PC-3 (cell line): ENCODE data around the gene CMBL. TPM values are rescaled to one million over a fixed set of nuclear protein-coding genes. Genes with fewer than 3 reads are reported as not detected.

Source experiments
- ATAC-seq: fragments of 200-7000 bp; cut with Tn5 transposase; 2 replicates; pipeline ENCODE4 v1.9.1; 2020; ENCODE audit warnings: mild to moderate bottlenecking, moderate library complexity
- BruUV-seq: library from RNA; stranded (reverse); fragments of 400-500 nt; replicated peaks from 2 replicates; lab custom pipeline; 2021; lab: Mats Ljungman, UMichigan
- CTCF ChIA-PET: fragments of 300-600 bp; sonication (Branson Sonifier 250); formaldehyde crosslinking; loops from one replicate; lab custom pipeline; 2022; ENCODE audit warnings: antibody characterized with exemption; lab: Charles Lee
- POLR2A ChIA-PET: fragments of 300-600 bp; sonication (Branson Sonifier 250); formaldehyde crosslinking; loops from one replicate; lab custom pipeline; 2022; ENCODE audit warnings: antibody characterized with exemption; ENCODE audit not compliant: unreplicated experiment; lab: Charles Lee
- DNase-seq: peaks from one replicate; pipeline ENCODE4 v3.0.0-alpha.2; 2015
- H2AFZ ChIP-seq: fragments of 300-600 bp; sonication (generic); 2 replicates; pipeline ENCODE4 v1.6.0; 2016; ENCODE audit warnings: antibody characterized with exemption, low read length
- H3F3A ChIP-seq: fragments of 300-600 bp; sonication (generic); one replicate; pipeline ENCODE4 v1.6.0; 2017; ENCODE audit warnings: antibody characterized with exemption, low read length, control low read depth, mild to moderate bottlenecking; ENCODE audit not compliant: unreplicated experiment
- H3K27ac ChIP-seq: fragments of 300-600 bp; sonication (generic); 2 replicates; pipeline ENCODE4 v1.5.1; 2016; ENCODE audit warnings: mild to moderate bottlenecking, low read length
- H3K27me3 ChIP-seq: fragments of 300-600 bp; sonication (generic); 2 replicates; pipeline ENCODE4 v1.6.1; 2016; ENCODE audit warnings: low read length, mixed read lengths
- H3K36me3 ChIP-seq: fragments of 300-600 bp; sonication (generic); 2 replicates; pipeline ENCODE4 v1.6.1; 2016; ENCODE audit warnings: low read depth, mixed run types, low read length, mixed read lengths
- H3K4me1 ChIP-seq: fragments of 300-600 bp; sonication (generic); 2 replicates; pipeline ENCODE4 v1.5.1; 2016; ENCODE audit warnings: low read length; ENCODE audit not compliant: insufficient read depth
- H3K4me2 ChIP-seq: fragments of 300-600 bp; sonication (generic); 2 replicates; pipeline ENCODE4 v1.6.0; 2016; ENCODE audit warnings: low read length
- H3K4me3 ChIP-seq: fragments of 300-600 bp; sonication (generic); 2 replicates; pipeline ENCODE4 v1.5.1; 2016; ENCODE audit warnings: mild to moderate bottlenecking, low read length, mixed read lengths
- H3K79me2 ChIP-seq: fragments of 300-600 bp; sonication (generic); 2 replicates; pipeline ENCODE4 v1.6.1; 2017; ENCODE audit warnings: low read length, mixed read lengths
- H3K9ac ChIP-seq: fragments of 300-600 bp; sonication (generic); 2 replicates; pipeline ENCODE4 v1.6.0; 2016; ENCODE audit warnings: mild to moderate bottlenecking, low read length
- H3K9me2 ChIP-seq: fragments of 300-600 bp; sonication (generic); replicated peaks from 2 replicates; pipeline ENCODE4 v1.6.1; 2016; ENCODE audit warnings: mixed run types, low read length, mixed read lengths
- H3K9me3 ChIP-seq: fragments of 300-600 bp; sonication (generic); 2 replicates; pipeline ENCODE4 v1.6.1; 2016; ENCODE audit warnings: low read length, mixed read lengths
- H4K20me1 ChIP-seq: fragments of 300-600 bp; sonication (generic); 2 replicates; pipeline ENCODE4 v1.6.1; 2016; ENCODE audit warnings: low read length, mixed read lengths
- CTCF ChIP-seq: fragments of 300-600 bp; sonication (generic); conservative IDR thresholded peaks from 2 replicates; pipeline ENCODE4 v1.5.1; 2017; ENCODE audit warnings: antibody characterized with exemption, low read depth, mild to moderate bottlenecking, low read length
- EZH2 ChIP-seq: fragments of 300-600 bp; sonication (generic); IDR thresholded peaks from one replicate; pipeline ENCODE4 v1.6.1; 2017; ENCODE audit warnings: antibody characterized with exemption, mild to moderate bottlenecking, low read length; ENCODE audit not compliant: unreplicated experiment
- EZH2phosphoT487 ChIP-seq: fragments of 300-600 bp; sonication (generic); IDR thresholded peaks from 2 replicates; pipeline ENCODE4 v1.6.1; 2018; ENCODE audit warnings: mild to moderate bottlenecking, antibody characterized with exemption, low read length, borderline replicate concordance
- intact Hi-C: fragments of 100-400 bp; cut with micrococcal nuclease; formaldehyde crosslinking; loops from 2 replicates; pipeline ENCODE4 v1.9.0; 2023
- total RNA-seq: library from RNA; depleted of rRNA; stranded (reverse); fragments of >200 nt; gene quantifications from 2 replicates; pipeline ENCODE4 v1.2.3, GENCODE V29; 2014

Gene CMBL
- total RNA-seq, 1 experiment from 2014 or later: 35.7 TPM

- peaks cover 6% of the 10 kb centered on the region; the same call in 1 of the 2 replicates for H3K9me3 ChIP-seq
- TF ChIP-seq EZH2phosphoT487: no peak
- no peak for TF ChIP-seq EZH2
- no peak for TF ChIP-seq CTCF
- peaks cover 10% of the 10 kb centered on the region for H3F3A ChIP-seq
- no peak overlapping the region for H3K4me3 ChIP-seq
- CTCF ChIA-PET: no interaction called here
- ATAC-seq (no peak), DNase-seq (no peak)
- no peak overlapping the region for H3K4me2 ChIP-seq
- no peak overlapping the region for H3K27ac ChIP-seq
- no peaks in the 10 kb centered on the region for H3K36me3 ChIP-seq
- H3K79me2 ChIP-seq: no peaks in the 10 kb centered on the region
- H3K27me3 ChIP-seq: no peaks in the 10 kb centered on the region
- no TSS peak for BruUV-seq
- H4K20me1 ChIP-seq: no peaks in the 10 kb centered on the region
- no peak overlapping the region for H3K9ac ChIP-seq
- intact Hi-C loops: no loop called here
- H3K4me1 ChIP-seq: peaks cover 14% of the 10 kb centered on the region
- no peaks in the 10 kb centered on the region for H3K9me2 ChIP-seq
- POLR2A ChIA-PET: no interaction called here
- no peak overlapping the region for H2AFZ ChIP-seq
These were observed 8.3 kb upstream of the CMBL start for GRCh38 chr5:10315824-10316509.

GRCh38 chr5:10315201-10315600, 7.5 kb upstream of the CMBL start:
- peaks cover 6% of the 10 kb centered on the region; the same call in 1 of the 2 replicates for H3K9me3 ChIP-seq
- intact Hi-C loops: no loop called here

More at GRCh38 chr5:10315201-10315600, 7.5 kb upstream of the CMBL start:
- Histone ChIP-seq H3K27me3 (no peaks in the 10 kb centered on the region), H3K4me1 (peaks cover 21% of the 10 kb centered on the region), H2AFZ (no peak overlapping the region), H3K79me2 (no peaks in the 10 kb centered on the region), H3K27ac (no peak overlapping the region), H3K36me3 (no peaks in the 10 kb centered on the region), H4K20me1 (no peaks in the 10 kb centered on the region), H3F3A (peaks cover 16% of the 10 kb centered on the region), H3K4me3 (no peak overlapping the region), H3K4me2 (no peak overlapping the region), H3K9ac (no peak overlapping the region), H3K9me2 (no peaks in the 10 kb centered on the region)
- TF ChIP-seq EZH2phosphoT487 (no peak), EZH2 (no peak), CTCF (no peak)
- DNase-seq: no peak
- ChIA-PET POLR2A (no interaction called here), CTCF (no interaction called here)
- no peak for ATAC-seq
- no TSS peak for BruUV-seq
